GM19023 (cell line): ENCODE data around the gene TMEM255B.
A peak's percentile ranks its signal among the peaks of the same experiment; 100 is the strongest.
"Not testable (repeated sequence)": the region's sequence is repeated elsewhere in the genome, so short reads cannot be mapped to it uniquely, and the experiment has no call there.

Experiments
- ATAC-seq: cut with Tn5 transposase; IDR thresholded peaks from one replicate; pipeline ENCODE4 v1.9.1; 2021; ENCODE audit warnings: mild to moderate bottlenecking, moderate library complexity; ENCODE audit not compliant: unreplicated experiment

Gene TMEM255B

DNA sequence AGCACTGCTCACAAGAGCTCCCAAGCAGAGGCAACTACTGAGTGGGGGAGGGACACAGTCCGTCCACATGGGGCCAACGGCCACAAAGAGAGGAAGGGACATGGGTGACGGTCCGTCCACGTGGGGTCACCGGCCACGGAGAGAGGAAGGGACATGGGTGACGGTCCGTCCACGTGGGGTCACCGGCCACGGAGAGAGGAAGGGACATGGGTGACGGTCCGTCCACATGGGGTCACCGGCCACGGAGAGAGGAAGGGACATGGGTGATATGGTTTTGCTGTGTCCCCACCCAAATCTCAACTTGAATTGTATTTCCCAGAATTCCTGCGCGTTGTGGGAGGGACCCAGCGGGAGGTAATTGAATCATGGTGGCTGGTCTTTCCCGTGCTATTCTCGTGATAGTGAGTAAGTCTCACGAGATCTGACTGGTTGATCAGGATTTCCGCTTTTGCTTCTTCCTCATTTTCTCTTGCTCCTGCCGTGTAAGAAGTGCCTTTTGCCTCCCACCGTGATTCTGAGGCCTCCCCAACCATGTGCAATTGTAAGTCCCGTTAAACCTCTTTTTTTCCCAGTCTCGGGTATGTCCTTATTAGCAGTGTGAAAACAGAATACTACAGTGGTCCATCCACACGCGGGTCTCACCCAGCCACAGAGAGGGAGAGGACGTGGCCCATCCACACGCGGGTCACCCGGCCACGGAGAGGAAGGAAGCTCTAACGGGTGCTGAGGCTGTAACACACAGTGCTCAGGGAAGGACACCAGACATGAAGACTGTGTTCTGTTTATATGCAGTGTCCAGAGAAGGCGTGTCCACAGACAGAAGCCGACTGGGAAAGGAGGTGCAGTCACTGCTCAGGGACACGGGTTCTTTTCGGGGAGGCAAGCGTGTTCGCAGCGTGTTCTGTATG lies 56.4 kb downstream of the TMEM255B start:
- no peak for ATAC-seq

DNA sequence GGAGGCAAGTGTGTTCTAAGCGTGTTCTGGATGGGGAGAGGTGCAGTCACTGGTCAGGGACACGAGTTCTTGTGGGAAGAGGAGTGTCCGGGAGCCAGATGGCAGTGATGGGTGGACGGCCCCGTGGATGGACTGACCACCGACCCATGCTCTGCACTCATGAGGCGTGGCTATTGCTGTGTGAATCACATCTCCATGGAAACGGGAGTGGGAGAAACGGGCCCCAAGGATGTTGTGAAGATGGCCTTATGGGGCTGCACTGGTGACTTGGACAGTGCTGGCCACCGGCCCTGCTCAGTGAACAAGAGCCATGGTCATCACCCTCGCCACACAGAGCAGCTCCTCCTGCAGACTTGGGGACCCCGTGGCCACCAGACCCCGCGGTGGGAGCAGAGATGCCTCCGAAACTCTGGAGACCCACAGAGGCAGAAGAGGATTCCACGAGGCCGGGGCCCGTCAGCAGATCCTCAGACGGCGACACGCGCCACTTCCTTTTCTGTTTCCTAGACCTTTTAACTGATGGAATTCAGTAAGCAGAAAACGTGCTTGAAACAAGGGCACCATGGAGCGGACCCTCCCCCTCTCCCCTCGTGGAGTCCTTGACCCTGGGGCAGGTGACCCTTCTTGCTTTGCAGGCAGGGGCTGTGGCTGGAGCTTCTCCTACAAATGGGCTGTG lies 57.4 kb downstream of the TMEM255B start:
- ATAC-seq: no peak

DNA sequence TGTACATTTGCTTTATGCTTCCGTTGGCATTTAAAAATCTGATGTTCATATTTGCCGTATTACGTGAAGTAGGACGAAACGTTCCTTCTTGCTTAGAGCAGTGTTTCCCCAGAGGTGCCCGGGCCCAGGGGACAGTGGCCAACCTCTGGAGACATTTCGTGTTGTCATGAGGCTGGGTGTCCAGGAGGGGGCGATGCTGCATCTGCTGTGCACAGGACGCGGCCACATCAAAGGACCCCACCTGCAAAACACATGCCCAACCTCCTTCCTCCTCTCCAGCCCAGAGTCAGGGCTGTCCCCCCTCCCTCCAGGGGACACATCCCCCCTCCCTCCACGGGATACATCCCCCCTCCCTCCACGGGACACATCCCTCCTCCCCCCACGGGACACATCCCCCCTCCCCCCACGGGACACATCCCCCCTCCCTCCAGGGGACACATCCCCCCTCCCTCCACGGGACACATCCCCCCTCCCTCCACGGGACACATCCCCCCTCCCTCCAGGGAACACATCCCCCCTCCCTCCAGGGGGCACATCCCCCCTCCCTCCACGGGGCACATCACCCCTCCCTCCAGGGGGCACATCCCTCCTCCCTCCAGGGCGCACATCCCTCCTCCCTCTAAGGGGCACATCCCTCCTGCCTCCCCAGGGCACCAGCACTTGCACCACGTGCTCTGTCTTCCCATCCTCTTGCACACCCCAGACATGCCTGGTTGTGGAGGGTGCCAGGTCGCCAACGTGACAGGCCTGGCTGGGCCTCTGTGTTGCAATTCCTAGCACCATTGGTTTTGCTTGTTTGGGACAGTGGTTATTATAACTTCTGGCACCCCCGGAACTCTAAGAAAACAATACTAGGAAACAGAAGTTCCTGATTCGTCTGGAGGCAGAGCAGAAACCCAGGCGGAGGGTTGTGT lies 58.2 kb downstream of the TMEM255B start:
- ATAC-seq: peak; percentile 47

DNA sequence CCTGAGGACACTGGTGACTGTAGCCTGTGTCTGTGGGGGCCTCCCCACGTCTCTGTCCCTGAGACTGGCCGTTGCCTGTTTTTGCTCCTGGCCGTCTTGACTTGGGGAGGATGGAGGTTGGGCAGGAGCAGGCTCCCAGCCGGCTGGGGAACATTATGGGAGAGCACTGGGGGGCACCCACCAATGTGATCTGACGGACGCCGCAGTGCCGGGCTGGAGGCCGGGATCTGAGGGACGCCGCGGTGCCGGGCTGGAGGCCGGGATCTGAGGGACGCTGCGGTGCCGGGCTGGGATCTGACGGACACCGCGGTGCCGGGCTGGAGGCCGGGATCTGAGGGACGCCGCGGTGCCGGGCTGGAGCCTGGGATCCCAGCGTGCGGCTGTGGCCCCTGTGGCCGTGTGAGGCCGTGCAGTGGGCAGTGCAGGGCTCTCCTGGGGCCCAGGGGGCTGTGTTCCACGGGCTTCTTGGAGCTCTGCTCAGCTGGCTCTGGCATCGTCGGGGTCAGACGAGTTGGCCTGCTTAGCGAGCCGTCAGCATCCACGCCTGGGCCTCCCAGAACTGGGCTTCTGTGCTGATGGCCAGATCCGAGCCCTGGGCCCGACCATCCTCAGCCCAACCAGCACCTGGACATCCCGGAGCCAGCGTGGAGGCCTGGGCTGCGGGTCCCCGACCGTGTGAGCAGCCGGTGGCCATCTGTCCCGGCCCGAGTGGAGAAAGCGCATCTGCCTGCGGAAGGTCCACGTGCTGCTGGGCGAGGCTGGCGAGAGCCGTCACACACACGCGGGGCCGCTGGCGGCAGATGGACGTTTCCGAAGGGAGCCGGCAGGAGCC lies 59.0 kb downstream of the TMEM255B start:
- no peak for ATAC-seq

DNA sequence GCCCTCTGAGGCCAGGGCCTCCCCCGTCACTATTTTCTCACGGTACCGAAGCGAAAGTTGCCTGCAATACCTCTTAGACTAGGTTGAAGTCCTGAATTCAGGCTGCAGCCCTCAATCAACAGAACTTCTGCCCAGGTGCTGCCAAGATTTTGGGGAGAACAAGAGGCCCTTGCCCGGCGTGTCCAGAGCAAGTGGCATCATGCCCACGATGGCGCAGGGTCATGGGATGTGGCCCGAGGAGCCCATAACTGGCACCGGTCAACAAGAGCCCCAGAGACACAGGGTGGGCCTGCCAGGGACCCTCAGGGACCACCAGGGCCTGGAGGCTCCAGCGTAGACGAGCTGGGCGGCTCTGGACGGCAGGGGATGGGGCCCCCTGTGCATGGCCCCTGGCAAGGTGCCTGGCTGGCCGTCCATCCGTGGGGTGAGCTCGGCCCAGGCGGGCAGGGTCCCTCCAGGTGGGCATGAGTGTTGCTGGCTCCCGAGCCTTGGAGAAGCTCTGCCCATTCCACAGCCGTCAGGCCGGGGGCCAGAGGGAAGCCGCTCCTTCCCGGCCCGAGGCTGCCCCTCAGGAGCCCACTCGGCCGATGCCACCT lies 59.8 kb downstream of the TMEM255B start:
- ATAC-seq: no peak

DNA sequence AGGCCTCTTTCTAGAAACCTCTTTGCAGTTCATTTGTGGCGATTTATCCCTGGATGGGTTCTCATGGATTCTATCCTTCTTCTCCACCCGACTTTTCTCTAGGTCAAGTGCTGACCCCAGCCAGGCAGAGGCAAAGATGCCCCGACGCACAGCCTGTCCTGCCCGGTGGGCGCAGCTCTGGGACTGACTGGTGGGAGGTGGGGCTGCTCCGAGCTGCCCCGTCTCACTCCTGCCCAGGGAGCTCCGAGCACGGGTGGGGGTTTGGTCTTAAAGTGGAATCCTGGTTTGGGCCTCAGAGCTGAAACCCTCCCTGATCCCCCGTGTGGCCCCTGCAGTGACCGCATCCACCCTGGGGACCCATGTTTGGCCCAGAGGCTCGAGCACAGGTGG lies 60.3 kb downstream of the TMEM255B start:
- no peak for ATAC-seq

DNA sequence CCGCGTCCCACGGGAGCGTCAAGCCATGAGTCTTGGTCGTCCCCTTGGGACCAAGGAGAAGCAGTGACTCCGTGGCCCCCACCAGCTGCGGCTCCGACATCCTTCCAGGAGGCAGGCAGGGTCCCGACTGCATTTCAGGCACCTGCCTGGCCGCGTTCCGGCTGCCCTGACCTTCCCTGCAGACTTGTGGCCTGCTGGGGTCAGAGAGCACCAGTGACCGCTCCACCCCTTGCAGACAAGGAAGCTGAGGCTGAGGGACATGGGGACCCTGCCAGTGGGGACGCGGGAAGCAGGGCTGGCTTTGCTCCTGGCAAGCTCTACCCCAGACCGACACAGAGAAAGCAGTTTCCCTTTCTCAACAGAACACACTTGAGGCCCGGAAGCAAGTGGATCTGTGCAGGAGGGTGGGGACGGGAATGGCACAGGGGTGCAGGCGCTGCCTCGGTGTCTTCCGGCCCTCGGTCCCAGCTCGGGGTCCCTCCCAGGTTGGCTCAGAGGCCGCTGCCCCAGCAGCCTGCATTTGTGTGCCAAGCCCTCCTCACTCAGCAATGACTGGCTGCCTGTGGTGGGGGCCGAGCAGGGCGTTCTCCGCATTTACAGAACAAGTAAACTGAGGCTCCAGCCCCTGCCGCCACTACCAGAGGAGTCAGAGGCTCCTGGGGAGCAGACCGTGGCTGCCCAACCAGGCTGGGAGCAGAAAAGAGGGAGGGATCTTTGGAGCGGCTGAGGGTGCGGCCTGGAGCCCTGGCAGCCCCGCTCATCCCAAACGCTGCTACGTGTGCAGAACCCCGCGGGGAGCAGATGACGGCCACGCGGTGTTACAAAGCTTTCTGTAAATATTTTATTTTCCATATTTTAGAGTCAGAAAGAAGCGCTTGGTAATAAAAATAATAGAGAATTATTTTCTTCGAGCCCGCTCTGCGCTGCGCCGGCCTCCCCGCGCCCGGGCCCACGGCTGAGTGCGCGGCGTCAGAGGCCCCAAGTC lies 61.0 kb downstream of the TMEM255B start:
- ATAC-seq: no peak

DNA sequence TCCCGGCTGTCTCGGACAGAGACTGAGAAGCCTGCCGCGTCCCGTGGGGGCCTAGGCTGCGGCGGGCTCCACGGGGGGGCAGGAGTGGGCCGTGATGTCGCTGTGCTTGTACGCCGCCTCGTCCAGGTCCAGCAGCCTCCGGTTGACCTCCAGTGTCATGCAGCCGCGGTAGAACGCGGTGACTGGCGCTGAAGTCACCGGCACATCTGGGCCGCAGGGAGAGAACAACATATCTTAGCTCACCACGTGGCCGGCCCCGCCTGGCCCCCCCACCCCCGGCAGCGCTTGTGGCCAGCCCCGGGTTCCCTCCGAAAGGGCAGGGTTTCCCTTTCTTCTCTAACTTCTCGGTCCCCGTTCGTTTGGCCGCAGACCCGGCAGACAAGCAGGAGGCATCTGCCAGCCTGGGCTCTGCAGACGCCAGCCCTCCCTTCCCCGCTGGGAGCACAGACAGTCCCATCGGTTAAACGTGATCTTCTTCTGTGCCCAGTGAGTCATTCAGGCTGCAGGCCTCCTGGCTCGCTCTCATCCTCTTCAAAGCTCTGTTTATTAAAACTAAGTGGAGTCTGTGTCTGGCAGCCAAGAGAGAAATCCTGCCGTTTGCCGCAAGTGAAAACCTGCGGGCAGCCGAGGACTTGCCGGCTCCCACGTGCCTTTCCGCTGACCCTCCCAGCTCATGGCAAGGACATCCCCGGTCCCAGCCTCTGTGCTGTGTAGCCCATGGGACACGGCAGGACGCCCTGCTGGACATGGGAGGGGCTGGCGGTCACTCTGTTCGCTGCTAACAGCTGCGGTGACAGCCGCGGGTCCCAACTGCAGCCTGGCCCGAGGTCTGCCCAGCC lies 62.0 kb downstream of the TMEM255B start:
- ATAC-seq: no peak

DNA sequence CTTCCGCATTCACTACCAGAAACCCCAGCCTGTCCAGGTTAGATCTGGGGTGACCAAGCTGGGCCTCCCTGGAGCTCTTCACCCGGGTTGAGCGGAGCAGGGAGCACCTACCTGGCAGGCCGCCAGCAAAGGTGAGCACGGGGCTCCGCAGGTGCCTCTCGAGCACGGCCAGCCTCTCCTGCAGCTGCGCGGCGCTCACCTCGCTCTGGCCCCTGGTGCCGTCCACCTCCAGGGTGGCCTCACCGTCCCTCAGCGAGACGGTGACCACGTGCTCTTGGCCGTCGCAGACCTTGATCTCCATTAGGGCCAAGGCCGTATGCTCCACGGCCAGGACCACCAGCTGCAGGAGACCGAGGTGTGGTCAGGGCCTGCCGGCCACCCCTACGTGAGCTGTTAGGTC lies 62.8 kb downstream of the TMEM255B start:
- no peak for ATAC-seq

DNA sequence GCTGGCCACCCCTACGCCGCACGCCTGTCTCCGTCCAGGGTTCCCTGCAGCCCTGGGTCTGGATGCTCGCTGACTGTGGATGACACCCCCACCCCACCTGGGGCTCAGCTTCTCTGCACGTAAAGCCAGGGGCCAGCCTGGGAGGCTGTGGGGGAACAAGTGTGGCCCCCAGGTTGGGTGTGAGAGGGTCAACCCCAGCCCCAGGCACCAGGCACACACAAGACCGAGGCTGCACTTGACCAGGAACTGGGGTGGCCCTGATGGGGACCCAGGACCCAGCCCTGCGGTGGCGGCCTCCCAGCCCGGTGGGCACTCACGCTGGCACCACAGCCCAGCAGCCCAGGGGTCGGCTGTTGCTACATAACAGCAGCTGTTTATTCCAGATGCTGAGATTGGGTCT lies 63.2 kb downstream of the TMEM255B start:
- no peak for ATAC-seq

DNA sequence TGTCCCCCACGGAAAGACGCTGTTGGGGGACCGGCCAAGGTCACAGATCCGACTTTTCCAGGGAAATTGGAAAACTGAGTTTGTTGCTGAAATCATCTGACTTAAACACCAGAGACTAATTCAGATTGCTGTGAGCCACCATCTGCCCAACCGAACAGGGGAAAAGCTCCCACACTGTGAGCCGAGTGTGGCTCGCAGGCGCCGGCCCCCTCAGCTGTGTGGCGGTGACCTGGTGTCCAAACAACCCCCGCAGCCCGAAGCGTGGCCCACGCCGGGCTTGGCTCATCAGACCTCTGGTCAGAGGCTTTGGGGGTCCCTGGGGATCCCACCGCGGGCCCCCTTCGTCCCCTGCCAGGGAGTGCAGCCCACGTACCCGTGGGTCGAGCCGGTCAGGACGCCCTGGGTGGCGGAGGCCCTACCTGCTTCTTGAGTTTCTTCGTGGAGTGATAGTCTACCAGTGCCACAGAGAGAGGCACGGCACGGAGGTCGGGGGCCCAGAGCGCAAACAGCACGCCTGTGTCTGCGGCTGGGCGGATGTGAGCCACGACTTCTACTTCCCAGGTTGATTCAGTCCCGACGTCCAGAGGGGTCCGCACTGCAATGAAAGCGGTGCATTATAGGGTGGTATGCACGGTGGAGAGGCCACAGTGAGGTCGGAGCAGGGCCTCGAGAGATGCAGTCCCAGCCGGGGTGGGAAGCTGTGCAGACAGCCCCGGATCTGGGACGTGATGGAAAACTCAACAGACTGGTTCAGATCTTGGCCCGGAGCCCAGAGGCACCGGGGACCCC lies 64.1 kb downstream of the TMEM255B start:
- ATAC-seq: no peak

DNA sequence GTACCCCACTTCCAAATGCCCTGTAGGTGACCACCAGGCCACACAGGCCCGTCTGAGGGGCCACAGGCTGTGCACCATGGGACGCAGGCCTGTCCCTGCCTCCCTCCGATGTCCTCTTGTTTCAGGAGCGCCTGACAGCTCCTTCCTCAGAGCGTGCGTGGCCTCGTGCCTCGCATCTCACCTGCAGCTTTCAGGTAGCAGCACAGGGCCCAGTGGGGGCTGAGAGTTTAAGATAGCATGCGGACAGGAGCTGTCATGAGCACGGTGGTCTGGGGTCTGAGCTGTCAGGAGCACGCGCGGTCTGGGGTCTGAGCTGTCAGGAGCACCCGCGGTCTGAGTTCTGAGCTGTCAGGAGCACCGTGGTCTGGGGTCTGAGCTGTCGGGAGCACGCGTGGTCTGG lies 64.7 kb downstream of the TMEM255B start:
- ATAC-seq: no peak

DNA sequence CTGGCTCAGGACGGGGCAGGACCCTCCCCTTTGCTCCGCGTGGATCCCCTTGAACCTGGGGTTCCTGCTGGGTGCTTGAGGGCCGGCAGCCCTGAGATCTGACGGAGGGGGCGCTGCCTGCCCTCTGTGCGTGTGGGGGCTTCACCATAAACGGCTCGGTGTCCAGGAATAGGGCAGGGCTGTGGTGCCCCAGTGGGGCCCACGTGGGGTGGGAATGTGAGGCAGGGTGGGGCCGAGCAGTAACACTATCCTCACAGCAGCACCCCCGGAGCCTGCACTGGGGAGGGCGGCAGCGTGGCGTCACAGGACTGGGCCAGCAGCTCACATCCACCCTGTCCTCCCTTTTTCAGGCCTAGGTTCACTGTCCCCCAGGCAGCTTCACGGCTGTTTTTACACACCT lies 66.8 kb downstream of the TMEM255B start:
- ATAC-seq: no peak

DNA sequence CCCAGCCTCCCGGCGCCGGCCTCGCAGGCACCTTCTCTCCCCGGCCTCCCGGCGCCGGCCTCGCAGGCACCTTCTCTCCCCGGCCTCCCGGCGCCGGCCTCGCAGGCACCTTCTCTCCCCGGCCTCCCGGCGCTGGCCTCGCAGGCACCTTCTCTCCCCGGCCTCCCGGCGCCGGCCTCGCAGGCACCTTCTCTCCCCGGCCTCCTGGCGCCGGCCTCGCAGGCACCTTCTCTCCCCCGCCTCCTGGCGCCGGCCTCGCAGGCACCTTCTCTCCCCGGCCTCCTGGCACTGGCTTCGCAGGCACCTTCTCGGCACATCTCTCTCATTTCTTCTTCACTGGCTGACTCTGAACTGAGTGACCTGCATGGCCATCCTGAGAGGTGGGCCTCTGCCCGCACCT lies 67.4 kb downstream of the TMEM255B start:
- not testable (repeated sequence) for ATAC-seq

DNA sequence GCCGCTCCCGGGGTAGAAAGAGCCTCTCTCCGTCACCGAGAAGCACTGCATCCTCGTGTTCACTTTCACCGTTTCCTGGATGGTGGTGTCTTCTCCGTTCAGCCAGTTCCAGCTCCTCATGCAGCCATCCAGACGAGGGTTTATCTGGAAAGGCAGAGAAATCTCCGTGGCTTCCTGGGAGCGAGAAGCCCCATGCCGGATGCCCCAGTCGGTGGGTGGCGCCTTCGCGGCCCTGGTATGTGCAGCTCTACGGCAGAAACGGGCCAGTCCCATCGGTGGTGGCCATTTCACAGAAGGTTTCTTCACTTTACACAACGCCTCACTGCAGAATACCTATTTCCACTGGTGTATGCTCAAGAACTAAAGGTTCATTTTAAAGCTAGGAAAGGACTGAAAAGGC lies 68.0 kb downstream of the TMEM255B start:
- no peak for ATAC-seq

DNA sequence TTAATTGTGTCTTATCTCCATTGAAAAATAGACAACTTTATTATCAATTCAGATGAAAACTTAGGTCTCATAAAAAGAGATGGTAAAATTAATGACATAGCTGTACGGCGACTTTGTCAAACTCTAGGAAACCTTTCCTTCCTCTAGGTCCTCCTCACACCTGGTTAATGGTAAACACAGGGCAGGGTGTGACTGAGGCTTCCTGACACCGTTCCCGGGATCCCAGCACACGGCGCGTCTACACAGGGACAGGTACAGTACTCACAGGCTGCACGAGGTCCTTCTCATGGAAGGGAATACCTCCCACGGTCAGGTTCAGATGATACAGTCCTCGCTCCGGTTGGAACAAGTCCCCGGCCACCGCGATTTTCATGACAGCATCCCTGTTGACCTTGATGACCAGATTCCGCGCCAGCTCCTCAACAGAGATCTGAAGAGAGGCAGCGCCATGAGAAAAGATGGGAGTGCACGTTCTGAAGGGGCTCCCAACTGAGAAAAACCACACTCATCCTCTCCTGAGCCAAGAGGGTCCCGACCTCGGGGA lies 69.3 kb downstream of the TMEM255B start:
- ATAC-seq: no peak

DNA sequence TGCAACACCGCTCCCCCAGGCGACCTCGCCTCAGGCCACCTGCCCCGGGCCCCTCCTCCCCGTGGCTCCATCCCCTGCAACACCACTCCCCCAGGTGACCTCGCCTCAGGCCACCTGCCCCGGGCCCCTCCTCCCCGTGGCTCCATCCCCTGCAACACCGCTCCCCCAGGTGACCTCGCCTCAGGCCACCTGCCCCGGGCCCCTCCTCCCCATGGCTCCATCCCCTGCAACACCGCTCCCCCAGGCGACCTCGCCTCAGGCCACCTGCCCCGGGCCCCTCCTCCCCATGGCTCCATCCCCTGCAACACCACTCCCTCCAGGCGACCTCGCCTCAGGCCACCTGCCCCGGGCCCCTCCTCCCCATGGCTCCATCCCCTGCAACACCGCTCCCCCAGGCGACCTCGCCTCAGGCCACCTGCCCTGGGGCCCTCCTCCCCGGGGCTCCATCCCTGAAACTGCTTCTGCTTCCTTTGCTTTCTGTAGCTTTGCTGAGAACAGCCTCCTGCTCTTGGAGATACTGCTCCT lies 71.5 kb downstream of the TMEM255B start:
- ATAC-seq: not testable (repeated sequence)
